GM18517 (cell line): ENCODE measurements around the gene GNG10.

Experiments used
- ATAC-seq: cut with Tn5 transposase; IDR thresholded peaks from one replicate; pipeline ENCODE4 v1.9.1; 2021; ENCODE audit warnings: mild to moderate bottlenecking, moderate library complexity; ENCODE audit not compliant: unreplicated experiment

GNG10 gene

GRCh38 chr9:111715471-111715870, 54.1 kb downstream of the GNG10 start:
- no peak for ATAC-seq

GRCh38 chr9:111719541-111719940, 58.1 kb downstream of the GNG10 start:
- ATAC-seq, result no peak
